GM18867 (cell line): ENCODE measurements around the gene ZFR.
"Not testable (repeated sequence)": the region's sequence is repeated elsewhere in the genome, so short reads cannot be mapped to it uniquely, and the experiment has no call there.

Experiments used
- ATAC-seq: cut with Tn5 transposase; IDR thresholded peaks from one replicate; pipeline ENCODE4 v1.9.1; 2021; ENCODE audit warnings: mild to moderate bottlenecking, moderate library complexity; ENCODE audit not compliant: unreplicated experiment

The ZFR gene

DNA sequence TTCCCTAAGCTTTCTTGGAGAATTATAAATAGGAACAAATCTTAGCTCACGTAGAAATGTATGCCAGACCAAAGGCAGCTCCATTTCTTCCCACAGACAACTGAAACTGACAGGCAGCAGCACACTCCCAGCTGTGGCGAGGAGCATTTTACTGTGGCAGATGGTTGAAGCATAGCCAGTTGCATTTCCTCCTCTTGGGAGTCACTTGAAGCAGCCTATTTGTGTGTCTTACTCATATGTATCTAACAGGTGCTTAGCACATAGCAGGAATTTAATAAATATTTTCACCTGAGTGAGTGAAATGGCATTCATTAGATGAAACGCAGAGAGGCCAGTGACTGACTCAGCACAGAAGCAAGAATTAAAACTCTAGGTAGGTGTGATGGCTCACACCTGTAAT lies 119.5 kb downstream of the ZFR start:
- ATAC-seq: peak; percentile 56

DNA sequence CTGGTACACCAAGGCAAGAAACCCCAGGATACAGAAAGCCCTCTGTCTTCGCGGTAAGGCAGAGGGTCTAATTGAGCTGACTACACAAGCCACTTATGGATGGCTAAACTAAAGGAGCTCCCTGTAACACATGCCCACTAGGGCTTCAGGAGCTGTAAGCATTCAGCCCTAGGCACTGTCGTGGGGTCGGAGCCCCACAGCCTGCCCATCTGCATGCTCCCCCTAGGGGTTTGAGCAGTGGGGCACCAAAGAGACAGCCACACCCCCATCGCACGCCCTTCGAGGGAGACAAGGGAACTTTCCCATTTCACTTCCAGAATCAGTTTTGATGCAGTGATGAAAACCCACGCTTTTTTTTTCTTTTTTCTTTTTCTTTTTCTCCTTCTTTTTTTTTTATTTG lies 120.8 kb downstream of the ZFR start:
- ATAC-seq: no peak

DNA sequence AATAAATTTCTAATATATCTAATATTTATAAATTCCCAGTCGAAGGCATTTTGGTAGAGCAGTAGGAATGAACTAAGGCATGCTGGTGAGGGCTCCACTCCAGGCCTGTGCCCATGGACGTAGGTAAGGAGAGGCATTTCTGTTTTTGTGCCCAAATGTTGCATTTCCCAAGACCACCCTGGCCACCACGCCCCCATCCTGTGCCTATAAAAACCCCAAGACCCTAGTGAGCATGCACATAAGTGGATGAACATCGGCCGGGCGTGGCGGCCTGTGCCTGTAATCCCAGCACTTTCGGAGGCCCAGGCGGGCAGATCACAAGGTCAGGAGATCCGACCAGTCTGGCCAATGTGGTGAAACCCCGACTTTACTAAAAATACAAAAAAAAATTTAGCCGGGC lies 121.7 kb downstream of the ZFR start:
- ATAC-seq: no peak

DNA sequence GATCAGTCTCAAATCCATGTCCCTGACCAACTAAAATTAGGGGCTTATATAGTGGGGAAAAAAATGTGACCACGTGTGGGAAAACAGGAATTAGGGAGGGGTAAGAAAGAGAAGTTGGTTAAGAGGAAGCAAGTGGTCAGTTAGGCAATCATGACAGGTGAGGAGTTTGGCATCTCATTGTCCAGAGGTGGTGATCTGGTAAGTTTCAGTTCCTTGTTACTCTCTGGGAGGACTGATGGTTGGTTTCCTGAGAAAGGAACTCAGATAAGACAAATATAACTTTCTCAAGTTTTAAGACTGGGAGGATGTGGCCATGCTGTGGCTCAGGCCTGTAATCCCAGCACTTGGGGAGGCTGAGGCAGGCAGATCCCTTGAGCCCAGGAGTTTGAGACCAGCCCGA lies 122.8 kb downstream of the ZFR start:
- ATAC-seq: not testable (repeated sequence)

DNA sequence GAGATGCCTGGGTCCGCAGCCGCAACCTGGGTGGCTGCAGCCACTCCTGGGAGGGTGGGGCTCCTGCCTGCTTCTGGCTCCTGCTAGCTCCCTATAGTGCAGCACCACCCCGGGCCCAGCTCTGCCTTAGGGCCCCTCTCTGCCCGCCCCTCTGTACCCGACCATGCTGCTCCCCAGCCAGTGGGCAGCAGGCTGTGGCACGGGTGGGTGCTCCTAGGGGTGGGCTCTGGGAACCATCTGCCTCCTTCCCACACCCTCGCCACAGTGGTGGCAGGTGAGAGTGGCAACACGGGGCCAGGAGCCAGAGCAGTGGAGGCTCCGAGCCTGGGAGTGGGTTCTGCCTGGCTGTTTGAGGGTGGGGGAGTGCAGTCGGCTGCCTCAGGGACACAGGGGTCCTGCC lies 124.0 kb downstream of the ZFR start:
- ATAC-seq: no peak

DNA sequence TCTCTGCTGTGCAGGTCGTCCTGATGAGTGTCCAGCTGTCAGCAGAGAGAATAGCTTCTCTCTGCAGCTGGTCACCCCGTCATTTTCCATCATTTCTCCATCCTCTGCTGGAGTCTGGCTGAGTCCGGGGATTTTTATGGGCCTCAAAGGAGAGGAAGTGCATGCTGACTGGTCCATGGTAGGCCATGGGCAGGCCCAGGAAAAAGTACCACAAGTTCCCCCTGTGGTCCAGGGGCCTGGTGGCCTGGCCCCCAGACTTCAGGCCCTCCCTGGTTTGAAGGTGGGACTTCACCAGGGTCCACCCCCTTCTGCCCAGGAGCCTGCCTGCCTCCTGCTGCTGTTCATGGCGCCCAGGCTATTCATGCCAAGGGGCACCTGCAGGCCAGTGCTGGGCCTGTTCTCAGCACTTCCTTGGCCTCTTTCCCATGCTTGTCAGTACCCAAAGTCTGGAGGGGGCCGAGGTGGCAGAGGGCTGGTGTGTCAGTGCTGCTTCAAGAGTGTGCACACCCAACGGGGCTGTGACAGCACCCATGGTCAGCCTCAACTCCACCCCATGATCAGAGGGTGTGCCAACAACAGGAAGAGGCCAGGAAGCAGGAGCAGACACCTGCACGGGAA lies 124.5 kb downstream of the ZFR start:
- ATAC-seq: no peak

DNA sequence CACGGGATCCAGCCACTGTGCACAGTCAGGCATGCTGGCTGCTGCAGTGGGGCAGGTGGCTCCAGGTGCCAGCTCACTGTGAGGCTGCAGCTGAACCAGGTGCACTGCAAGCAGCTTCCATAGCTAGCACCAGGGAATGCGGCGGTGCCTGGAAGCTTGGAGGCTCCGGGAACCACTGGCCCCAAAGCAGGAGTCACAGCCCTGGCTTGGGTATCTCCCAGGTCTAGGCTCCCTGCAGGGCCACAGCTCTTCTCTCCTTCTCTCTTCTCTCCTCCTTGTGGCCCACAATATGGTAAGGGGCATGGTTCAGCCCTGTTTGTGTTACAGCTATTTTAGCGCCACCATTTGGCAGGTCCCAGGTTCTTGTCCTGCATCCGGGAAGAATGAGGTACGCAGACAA lies 125.1 kb downstream of the ZFR start:
- no peak for ATAC-seq

DNA sequence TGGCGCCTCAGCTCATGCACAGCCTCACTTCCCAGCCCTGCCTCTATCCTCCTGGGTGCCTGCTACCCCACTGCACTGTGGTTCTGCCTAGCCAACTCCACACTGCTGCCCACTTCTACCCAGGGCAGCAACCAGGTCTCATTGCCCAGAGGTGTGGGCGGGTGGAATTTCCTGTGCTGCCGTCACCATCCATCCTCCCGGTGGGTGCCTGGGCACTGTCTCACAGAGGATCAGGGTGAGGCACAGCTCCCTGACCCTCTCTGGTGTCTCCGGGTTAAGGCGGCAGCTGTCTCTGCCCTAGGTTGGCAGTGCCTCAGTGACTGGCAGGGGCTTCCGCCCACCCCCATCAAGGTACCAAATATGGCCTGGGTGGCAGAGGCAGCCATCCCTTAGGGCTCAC lies 127.5 kb downstream of the ZFR start:
- ATAC-seq: no peak

DNA sequence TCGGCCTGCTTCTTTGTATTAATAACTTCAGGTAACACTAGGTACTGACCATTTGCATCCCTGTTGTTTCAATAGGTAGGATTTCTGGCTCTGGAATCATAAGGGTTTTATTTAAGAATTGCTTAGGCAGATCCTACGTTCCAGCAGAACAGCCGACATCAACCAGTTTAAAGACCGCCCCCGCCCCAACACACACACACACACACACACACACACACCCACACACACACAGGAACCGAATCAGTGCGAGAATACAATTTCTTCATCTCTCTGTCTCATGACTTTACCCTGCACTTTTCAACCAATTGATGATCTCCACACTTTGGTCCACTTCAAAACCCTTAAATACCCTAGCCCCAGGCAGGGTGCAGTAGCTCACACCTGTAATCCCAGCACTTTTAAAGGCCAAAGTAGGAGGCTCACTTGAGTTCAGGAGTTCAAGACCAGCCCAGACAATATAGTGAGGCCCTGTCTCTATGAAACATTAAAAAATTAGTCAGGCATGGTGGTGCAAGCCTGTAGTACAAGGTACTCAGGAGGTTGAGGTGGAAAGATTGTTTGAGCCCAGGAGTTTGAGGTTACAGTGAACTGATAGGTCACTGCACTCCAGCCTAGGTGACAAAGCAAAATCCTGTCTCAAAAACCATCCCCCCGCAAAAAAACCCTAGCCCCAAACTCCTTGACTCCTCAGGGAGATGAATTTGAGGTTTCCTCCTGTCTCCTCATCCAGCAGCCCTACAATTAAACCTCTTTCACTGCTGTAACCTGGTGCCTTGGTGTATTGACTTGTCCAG lies 129.1 kb downstream of the ZFR start:
- ATAC-seq: no peak

DNA sequence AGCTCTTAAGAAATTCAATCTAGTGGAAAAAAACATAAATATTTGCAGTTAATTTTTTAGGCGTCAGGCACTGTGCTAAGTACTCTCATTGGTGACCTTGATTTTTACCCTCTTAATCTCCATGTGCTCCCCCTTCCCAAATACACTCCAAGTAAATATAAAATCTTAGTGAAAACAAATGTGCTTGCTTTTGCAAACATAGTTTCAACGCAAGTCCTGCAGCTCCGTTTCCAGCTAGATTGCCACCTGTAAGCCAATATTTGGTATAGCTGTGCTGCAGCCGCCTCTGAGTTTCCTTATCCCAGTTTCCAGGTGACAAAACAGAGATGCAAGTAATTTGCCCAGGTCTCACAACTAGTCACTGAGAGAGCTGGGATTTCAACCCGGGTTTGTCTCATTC lies 129.9 kb downstream of the ZFR start:
- no peak for ATAC-seq

DNA sequence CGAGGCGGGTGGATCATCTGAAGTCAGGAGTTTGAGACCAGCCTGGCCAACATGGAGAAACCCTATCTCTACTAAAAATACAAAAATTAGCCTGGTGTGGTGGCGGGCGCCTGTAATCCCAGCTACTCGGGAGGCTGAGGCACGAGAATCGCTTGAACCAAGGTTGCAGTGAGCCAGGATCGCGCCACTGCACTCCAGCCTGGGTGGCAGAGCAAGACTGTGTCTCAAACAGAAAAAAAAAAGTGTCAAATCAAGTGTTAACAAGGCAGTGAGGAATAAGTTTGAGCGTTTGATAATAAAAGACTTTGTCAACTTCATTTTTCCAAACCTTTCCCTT lies 130.4 kb downstream of the ZFR start:
- ATAC-seq: not testable (repeated sequence)

DNA sequence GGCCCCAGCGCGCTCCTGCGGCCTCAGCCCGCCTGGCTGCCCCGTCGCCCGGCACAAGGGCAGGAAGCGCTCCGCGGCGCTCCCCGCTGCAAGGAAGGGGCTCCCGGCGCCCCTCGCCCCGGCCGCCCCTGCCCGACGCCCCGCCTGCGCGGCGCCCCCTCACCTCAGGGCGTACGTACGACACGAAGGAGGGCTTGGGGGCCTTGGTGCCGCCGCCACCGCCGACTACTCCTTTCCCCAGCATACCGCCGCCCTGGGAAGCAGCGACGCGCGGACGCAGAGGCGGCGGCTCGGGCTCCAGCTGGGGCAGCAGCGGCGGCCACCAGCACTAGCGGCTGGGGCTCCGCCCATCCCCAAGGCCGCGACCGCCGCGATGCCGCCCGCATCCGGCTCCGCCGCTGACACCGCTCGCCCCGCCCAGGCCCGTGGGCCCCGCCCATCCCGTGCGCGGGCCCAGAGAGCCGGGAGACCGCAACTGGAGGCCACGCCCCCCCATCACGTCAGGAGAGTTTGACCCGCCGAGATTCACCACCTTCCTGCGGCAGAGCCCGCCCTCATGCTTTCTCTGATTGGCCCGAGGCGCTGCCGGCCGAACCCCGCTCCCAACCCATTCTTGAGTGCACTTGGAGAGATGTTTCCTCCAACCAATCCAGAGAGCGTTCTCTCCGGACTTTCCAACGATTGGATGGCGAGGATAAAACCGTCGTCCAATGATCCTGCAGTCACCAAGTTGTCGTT lies 131.8 kb downstream of the ZFR start, which contains the start of gene MTMR12:
Gene MTMR12, minus strand, starts transcription at position 345 of the 738 bp plus-strand sequence. Its CDS starts 101 bp downstream, at position 244.
- peak; percentile 94 for ATAC-seq

DNA sequence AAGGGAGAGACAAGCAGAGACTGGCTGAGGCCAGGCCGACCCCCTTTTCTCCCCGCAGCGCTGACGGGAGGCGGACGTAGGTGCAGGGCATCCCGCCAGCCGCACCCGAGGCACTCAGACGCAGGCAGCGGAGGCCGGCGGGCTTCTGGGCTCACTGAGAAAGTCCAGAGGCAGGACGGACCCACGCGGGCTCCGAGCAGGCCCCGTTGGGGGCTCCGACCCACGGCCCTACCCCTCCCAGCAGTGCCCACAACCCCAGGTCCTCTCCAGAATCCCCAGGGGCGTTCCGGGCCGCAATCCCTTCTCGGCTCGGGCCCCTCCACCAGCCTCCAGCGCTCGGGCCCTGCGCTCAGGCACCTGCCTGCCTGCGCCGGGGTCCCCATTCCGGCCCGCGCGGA lies 132.3 kb downstream of the ZFR start:
- ATAC-seq: peak; percentile 29

DNA sequence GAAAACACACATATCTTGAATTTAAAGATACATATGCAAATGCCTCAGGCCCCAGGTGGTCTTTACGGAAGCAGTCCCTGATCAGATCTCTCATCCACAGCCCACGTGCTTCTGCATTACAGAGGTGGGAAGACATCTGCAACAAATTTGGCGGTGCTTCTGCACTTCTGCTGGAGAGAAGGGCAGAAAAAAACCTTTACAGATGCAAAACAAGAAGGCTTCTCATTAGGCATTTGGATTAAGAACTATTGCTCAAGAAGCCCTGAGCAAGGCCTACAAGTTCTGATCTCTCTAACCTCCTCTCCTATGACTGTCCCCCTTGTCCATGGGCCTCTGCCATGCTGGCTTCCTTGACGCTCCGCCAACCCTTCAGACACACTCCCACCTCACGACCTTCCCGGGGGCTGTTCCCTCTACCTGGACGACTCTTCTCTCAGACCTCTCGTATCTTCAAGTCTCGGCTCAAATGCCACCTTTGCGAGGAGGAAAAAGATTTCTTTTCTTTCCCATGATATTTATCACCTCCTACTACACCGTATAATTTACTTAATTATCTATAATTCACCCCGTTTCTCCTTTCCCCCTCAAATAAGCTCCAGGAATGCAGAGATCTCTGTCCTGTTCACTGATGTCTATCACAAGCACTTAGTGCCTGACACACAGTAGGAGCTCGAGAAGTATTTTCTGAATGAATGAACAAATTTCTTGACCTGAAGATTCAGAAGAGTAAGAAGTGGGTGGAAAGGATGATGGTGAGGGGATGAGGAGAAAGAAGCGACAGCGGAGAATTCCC lies 132.9 kb downstream of the ZFR start:
- no peak for ATAC-seq

DNA sequence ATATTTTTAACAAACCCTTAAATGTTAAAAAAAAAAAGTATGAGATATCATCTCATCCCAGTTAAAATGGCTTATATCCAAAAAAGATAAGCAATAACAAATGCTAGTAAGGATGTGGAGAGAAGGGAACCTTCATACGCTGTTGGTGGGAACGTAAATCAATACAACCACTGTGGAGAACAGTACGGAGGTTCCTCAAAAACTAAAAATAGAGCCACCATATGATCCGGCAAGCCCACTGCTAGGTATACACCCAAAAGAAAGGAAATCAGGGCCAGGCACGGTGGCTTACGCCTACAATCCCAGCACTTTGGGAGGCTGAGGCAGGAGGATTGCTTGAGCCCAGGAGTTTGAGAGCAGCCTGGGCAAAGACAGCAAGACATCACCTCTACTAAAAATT lies 134.8 kb downstream of the ZFR start:
- no peak for ATAC-seq

DNA sequence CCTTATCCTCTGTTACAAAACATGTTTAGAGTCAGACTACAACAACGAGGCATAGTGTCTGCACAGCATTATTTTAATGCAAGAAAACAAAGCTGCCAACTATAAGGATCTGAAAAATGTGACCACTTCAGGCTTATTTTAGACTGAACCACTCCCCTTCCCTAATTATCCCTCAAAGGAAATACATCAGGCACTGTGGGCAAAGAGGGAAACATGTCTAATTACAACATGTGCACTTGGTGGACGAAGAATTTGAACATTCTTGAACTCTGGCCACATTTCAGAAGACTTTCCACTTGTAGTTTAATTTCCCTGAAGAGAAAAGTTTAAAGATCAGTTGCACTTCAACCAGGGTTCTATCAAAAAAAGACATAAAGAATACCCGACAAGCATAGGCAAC lies 135.6 kb downstream of the ZFR start:
- no peak for ATAC-seq

DNA sequence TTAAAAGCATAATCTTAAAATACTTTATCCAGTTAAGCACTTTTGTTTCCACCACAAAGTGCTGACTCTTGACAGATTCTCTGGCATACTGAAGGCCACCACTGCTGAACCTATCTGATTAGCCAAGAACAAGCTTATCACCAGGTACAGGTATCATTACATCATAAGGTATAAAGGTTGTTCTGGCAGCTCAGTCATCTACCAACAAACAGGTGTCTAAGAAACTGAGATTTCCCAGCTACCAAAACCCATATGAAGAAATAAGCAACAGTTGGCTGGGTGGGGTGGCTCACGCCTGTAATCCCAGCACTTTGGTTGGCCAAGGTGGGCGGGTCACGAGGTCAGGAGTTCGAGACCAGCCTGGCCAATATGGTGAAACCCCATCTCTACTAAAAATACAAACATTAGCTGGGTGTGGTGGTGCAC lies 136.8 kb downstream of the ZFR start:
- ATAC-seq: no peak

DNA sequence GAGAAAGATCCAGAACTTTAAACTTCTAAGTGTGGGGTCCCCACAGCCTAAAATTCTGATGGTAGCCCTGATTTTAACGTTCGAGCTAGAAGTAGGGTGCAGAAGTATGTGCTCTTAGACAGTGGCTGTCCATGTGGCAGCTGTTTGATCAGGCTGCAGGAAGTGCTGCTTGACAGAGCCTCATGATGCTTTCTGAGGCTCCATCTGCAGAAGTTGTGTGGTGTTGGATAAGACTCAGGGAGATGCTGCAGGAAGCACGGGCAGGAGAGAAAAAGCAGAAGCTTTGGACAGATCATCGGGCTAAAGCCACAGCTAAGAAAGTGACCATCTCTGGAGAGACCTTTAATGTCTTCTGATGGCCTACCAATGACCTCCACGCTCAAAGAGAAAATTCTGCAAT lies 139.9 kb downstream of the ZFR start:
- no peak for ATAC-seq
